T-helper 2 cell treated with Interferon-gamma antibody and Interleukin-4, amounts not matched to agents 5 μg/mL and 100 μg/mL, for 36 hours (primary cell): ENCODE data around the gene ZBTB49.
"Not testable (repeated sequence)": the region's sequence is repeated elsewhere in the genome, so short reads cannot be mapped to it uniquely, and the experiment has no call there.

Experiments
- DNase-seq: peaks from one replicate; pipeline ENCODE4 v3.0.0; 2021; ENCODE audit warnings: low spot score
- H3K27ac Mint-ChIP-seq: one replicate; pipeline ENCODE4 v1.8.0; 2021; ENCODE audit warnings: mild to moderate bottlenecking, mixed read lengths
- H3K27me3 Mint-ChIP-seq: one replicate; pipeline ENCODE4 v1.8.0; 2021; ENCODE audit warnings: low read depth, mixed read lengths
- H3K36me3 Mint-ChIP-seq: one replicate; pipeline ENCODE4 v1.8.0; 2021; ENCODE audit warnings: low read depth, mixed read lengths
- H3K4me1 Mint-ChIP-seq: one replicate; pipeline ENCODE4 v1.8.0; 2021; ENCODE audit warnings: low read depth, mixed read lengths
- H3K4me3 Mint-ChIP-seq: one replicate; pipeline ENCODE4 v1.8.0; 2022; ENCODE audit warnings: mild to moderate bottlenecking, moderate library complexity, mixed read lengths
- H3K9me3 Mint-ChIP-seq: one replicate; pipeline ENCODE4 v1.8.0; 2021; ENCODE audit warnings: mixed read lengths

Gene ZBTB49

GRCh38 chr4:4341861-4342650 is 52.0 kb downstream of the ZBTB49 start:
- H3K9me3 Mint-ChIP-seq, result no peaks in the 10 kb centered on the region
- H3K4me3 Mint-ChIP-seq, result no peak overlapping the region
- DNase-seq, result no peak
- H3K4me1 Mint-ChIP-seq, result peaks cover 1% of the 10 kb centered on the region
- H3K27me3 Mint-ChIP-seq, result no peaks in the 10 kb centered on the region
- peaks cover 2% of the 10 kb centered on the region for H3K36me3 Mint-ChIP-seq
- H3K27ac Mint-ChIP-seq, result no peak overlapping the region

DNA sequence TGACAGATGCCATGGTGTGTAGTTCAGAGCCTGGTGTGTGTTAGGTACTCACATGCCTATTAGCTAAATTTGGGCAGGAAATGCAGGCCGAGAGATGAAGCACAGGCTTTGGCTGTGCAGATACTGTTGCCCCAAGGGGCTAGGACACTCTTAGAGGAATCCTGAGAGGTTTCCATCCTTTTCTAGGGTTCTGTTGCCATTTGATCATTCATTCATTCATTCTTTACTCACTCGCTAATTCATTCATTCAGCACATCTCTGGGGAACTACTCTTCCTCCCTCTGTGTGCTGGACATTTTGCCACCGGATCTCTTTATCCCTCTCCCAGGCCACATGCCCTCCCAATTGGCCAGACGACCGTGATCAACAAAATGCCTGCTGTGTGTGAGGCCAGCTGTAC is 53.0 kb downstream of the ZBTB49 start:
- Mint-ChIP-seq H3K27ac (no peak overlapping the region), H3K9me3 (no peaks in the 10 kb centered on the region), H3K4me1 (peaks cover 8% of the 10 kb centered on the region)

GRCh38 chr4:4344915-4345527 is 55.0 kb downstream of the ZBTB49 start:
- peaks cover 15% of the 10 kb centered on the region for H3K4me1 Mint-ChIP-seq
- no peak overlapping the region for H3K4me3 Mint-ChIP-seq
- H3K27ac Mint-ChIP-seq, result no peak overlapping the region
- DNase-seq, result no peak
- H3K36me3 Mint-ChIP-seq, result peaks cover 7% of the 10 kb centered on the region
- H3K9me3 Mint-ChIP-seq, result peaks cover 4% of the 10 kb centered on the region
- H3K27me3 Mint-ChIP-seq, result no peaks in the 10 kb centered on the region

More for the DNA sequence above, 53.0 kb downstream of the ZBTB49 start:
- H3K36me3 Mint-ChIP-seq, result peaks cover 3% of the 10 kb centered on the region
- no peaks in the 10 kb centered on the region for H3K27me3 Mint-ChIP-seq
- no peak for DNase-seq
- H3K4me3 Mint-ChIP-seq, result no peak overlapping the region

DNA sequence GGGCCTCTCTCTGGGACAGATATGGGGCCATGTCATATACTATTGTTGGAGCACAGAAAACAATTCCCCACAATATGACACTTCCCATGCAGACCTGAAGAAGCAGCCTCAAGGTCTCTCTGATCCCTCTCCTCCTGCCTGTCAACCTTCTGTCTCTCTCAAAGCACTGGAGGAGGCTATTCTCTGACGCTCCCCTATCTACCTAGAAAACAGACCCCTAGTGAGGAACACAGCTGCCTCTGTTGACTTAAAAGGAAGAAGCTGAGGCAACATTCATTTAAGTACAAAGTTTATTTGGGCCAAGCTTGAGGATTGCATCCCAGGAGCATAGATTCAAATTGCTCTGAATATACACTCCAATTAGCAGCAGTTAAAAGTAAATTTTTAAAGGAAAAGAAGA is 57.5 kb downstream of the ZBTB49 start:
- peaks cover 15% of the 10 kb centered on the region for H3K4me1 Mint-ChIP-seq
- peaks cover 4% of the 10 kb centered on the region for H3K9me3 Mint-ChIP-seq
- no peak overlapping the region for H3K4me3 Mint-ChIP-seq
- H3K27me3 Mint-ChIP-seq, result no peaks in the 10 kb centered on the region
- no peak for DNase-seq
- H3K27ac Mint-ChIP-seq, result peak overlapping the region; percentile 3
- H3K36me3 Mint-ChIP-seq, result peaks cover 7% of the 10 kb centered on the region

DNA sequence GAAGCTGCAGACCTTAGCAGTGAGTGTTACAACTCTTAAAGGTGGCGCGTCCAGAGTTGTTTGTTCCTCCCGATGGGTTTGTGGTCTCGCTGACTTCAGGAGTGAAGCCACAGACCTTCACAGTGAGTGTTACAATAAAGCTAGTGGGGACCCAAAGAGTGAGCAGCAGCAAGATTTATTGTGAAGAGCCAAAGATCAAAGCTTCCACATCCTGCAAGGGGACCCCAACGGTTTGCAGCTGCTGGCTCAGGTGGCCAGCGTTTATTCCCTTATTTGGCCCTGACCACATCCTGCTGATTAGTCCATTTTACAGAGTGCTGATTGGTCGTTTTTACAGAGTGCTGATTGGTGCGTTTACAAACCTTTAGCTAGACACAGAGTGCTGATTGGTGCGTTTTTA is 58.5 kb downstream of the ZBTB49 start:
- peak; percentile 4 for DNase-seq
- H3K4me1 Mint-ChIP-seq, result peaks cover 15% of the 10 kb centered on the region
- H3K4me3 Mint-ChIP-seq, result peak overlapping the region; percentile 29

GRCh38 chr4:4349867-4350266 is 59.8 kb downstream of the ZBTB49 start:
- no peak overlapping the region for H3K27ac Mint-ChIP-seq
- peaks cover 7% of the 10 kb centered on the region for H3K36me3 Mint-ChIP-seq
- H3K27me3 Mint-ChIP-seq, result peaks cover 2% of the 10 kb centered on the region
- H3K4me1 Mint-ChIP-seq, result peaks cover 15% of the 10 kb centered on the region
- H3K9me3 Mint-ChIP-seq, result peaks cover 4% of the 10 kb centered on the region
- DNase-seq, result no peak
- H3K4me3 Mint-ChIP-seq, result no peak overlapping the region

More for the DNA sequence above, 58.5 kb downstream of the ZBTB49 start:
- not testable (repeated sequence) for H3K9me3 Mint-ChIP-seq, H3K36me3 Mint-ChIP-seq, H3K27me3 Mint-ChIP-seq
- peak overlapping the region; percentile 81 for H3K27ac Mint-ChIP-seq

GRCh38 chr4:4350909-4351308 is 60.9 kb downstream of the ZBTB49 start:
- no peak for DNase-seq
- Mint-ChIP-seq H3K27me3 (peaks cover 2% of the 10 kb centered on the region), H3K36me3 (peaks cover 7% of the 10 kb centered on the region), H3K9me3 (peaks cover 4% of the 10 kb centered on the region), H3K4me3 (no peak overlapping the region), H3K27ac (no peak overlapping the region), H3K4me1 (peaks cover 14% of the 10 kb centered on the region)

- no peak overlapping the region for H3K4me3 Mint-ChIP-seq
- no peaks in the 10 kb centered on the region for H3K36me3 Mint-ChIP-seq
- no peaks in the 10 kb centered on the region for H3K9me3 Mint-ChIP-seq
- H3K27ac Mint-ChIP-seq, result no peak overlapping the region
- no peaks in the 10 kb centered on the region for H3K4me1 Mint-ChIP-seq
- DNase-seq, result no peak
- H3K27me3 Mint-ChIP-seq, result peaks cover 2% of the 10 kb centered on the region
These were observed 65.3 kb downstream of the ZBTB49 start for GRCh38 chr4:4355302-4355701.

GRCh38 chr4:4356106-4357041 is 66.3 kb downstream of the ZBTB49 start:
- Mint-ChIP-seq H3K9me3 (no peaks in the 10 kb centered on the region), H3K27me3 (peaks cover 2% of the 10 kb centered on the region), H3K4me1 (no peaks in the 10 kb centered on the region), H3K27ac (no peak overlapping the region), H3K36me3 (no peaks in the 10 kb centered on the region), H3K4me3 (no peak overlapping the region)
- no peak for DNase-seq

- Mint-ChIP-seq H3K27ac (no peak overlapping the region), H3K9me3 (no peaks in the 10 kb centered on the region), H3K4me3 (no peak overlapping the region), H3K27me3 (peaks cover 2% of the 10 kb centered on the region), H3K36me3 (no peaks in the 10 kb centered on the region), H3K4me1 (no peaks in the 10 kb centered on the region)
- no peak for DNase-seq
These were observed 68.2 kb downstream of the ZBTB49 start for GRCh38 chr4:4358093-4358854.

- no peaks in the 10 kb centered on the region for H3K27me3 Mint-ChIP-seq
- H3K9me3 Mint-ChIP-seq, result peaks cover 13% of the 10 kb centered on the region
- no peak overlapping the region for H3K27ac Mint-ChIP-seq
- no peaks in the 10 kb centered on the region for H3K4me1 Mint-ChIP-seq
- no peaks in the 10 kb centered on the region for H3K36me3 Mint-ChIP-seq
- no peak overlapping the region for H3K4me3 Mint-ChIP-seq
- no peak for DNase-seq
These were observed 71.8 kb downstream of the ZBTB49 start for GRCh38 chr4:4361883-4362282.

- DNase-seq, result no peak
- H3K36me3 Mint-ChIP-seq, result no peaks in the 10 kb centered on the region
- no peak overlapping the region for H3K4me3 Mint-ChIP-seq
- no peak overlapping the region for H3K27ac Mint-ChIP-seq
- H3K4me1 Mint-ChIP-seq, result no peaks in the 10 kb centered on the region
- H3K9me3 Mint-ChIP-seq, result peaks cover 15% of the 10 kb centered on the region
- no peaks in the 10 kb centered on the region for H3K27me3 Mint-ChIP-seq
These were observed 73.1 kb downstream of the ZBTB49 start for GRCh38 chr4:4362991-4363697.

DNA sequence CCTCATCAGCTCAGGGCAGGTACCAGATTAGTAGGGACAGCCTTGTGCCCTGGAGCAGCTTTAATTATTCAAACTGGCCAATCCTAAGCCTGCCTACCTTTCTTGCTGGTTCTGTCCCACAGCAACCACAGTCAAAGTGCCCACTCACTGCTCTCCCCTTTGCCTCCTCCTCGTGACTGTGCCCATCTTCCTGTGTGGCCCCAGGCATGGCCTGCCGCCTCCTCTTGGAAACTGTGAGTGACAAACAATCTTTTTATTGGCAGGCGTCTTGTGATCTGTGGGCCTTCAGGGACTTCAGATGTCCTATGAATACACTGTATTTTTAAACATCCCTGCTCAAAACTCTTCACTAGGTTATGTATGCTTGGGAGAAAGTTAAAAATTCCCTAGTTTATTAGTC is 74.0 kb downstream of the ZBTB49 start:
- no peaks in the 10 kb centered on the region for H3K27me3 Mint-ChIP-seq

More for the DNA sequence above, 74.0 kb downstream of the ZBTB49 start:
- H3K36me3 Mint-ChIP-seq, result no peaks in the 10 kb centered on the region
- H3K27ac Mint-ChIP-seq, result no peak overlapping the region
- no peak overlapping the region for H3K4me3 Mint-ChIP-seq
- no peak for DNase-seq
- no peaks in the 10 kb centered on the region for H3K4me1 Mint-ChIP-seq
- H3K9me3 Mint-ChIP-seq, result peaks cover 15% of the 10 kb centered on the region
